Nephron (organoid): ENCODE results near the gene MSX1.

Source experiments
- H3K27ac Mint-ChIP-seq, 3 experiments: 2 replicates each; pipeline ENCODE4 v1.8.0; 2020; ENCODE audit warnings: mixed read lengths in 3 of 3, mild to moderate bottlenecking in 2 of 3, moderate library complexity in 1 of 3
- H3K27me3 Mint-ChIP-seq: 2 replicates; pipeline ENCODE4 v1.8.0; 2021; ENCODE audit warnings: low read depth, mild to moderate bottlenecking, moderate library complexity, mixed read lengths
- H3K36me3 Mint-ChIP-seq: 2 replicates; pipeline ENCODE4 v1.8.0; 2020; ENCODE audit warnings: low read depth, mixed read lengths
- H3K4me1 Mint-ChIP-seq: 2 replicates; pipeline ENCODE4 v1.8.0; 2020; ENCODE audit warnings: mixed read lengths
- H3K4me3 Mint-ChIP-seq, 3 experiments: 2 replicates each; pipeline ENCODE4 v1.8.0; 2020; ENCODE audit warnings: mild to moderate bottlenecking in 3 of 3, mixed read lengths in 3 of 3, moderate library complexity in 2 of 3
- H3K9me3 Mint-ChIP-seq: 2 replicates; pipeline ENCODE4 v1.8.0; 2020; ENCODE audit warnings: mixed read lengths
- TF ChIP-seq, protein P1 (sequence below), 3 experiments: fragments of 200-600 bp; sonication (generic); IDR thresholded peaks; one replicate each; pipeline ENCODE4 v1.5.0; 2021; ENCODE audit warnings: antibody characterized with exemption in 3 of 3; ENCODE audit not compliant: unreplicated experiment in 3 of 3

The MSX1 gene

DNA sequence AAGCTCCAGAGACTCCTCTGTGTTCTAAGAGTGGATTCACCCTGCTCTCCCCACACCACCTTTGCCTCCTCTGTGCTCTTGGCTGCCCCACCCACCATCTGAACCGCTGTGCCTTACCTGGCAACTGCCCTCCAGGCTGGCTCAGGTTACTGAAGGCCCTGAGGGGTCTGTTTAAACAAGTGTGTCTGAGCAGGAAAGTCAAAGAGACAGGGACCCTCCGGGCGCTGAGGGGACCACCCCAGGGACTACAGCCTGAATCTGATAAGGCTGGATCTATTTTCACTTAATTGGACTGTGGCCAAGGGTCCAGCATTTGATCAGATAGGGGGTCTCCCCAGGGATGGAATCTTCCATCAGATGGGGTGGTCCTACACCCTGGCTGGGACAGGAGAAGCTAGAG lies 10.4 kb upstream of the MSX1 start:
- Mint-ChIP-seq H3K4me1 (peaks cover 11% of the 10 kb centered on the region), H3K4me3 (no peak overlapping the region), H3K36me3 (no peaks in the 10 kb centered on the region), H3K9me3 (no peaks in the 10 kb centered on the region), H3K27me3 (peaks cover 89% of the 10 kb centered on the region), H3K27ac (no peak overlapping the region)
- TF ChIP-seq, protein P1, sequence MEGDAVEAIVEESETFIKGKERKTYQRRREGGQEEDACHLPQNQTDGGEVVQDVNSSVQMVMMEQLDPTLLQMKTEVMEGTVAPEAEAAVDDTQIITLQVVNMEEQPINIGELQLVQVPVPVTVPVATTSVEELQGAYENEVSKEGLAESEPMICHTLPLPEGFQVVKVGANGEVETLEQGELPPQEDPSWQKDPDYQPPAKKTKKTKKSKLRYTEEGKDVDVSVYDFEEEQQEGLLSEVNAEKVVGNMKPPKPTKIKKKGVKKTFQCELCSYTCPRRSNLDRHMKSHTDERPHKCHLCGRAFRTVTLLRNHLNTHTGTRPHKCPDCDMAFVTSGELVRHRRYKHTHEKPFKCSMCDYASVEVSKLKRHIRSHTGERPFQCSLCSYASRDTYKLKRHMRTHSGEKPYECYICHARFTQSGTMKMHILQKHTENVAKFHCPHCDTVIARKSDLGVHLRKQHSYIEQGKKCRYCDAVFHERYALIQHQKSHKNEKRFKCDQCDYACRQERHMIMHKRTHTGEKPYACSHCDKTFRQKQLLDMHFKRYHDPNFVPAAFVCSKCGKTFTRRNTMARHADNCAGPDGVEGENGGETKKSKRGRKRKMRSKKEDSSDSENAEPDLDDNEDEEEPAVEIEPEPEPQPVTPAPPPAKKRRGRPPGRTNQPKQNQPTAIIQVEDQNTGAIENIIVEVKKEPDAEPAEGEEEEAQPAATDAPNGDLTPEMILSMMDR (IDR thresholded peaks at IDR 0.05; ENCODE audit: unreplicated experiment in 3 of 3): no peak

DNA sequence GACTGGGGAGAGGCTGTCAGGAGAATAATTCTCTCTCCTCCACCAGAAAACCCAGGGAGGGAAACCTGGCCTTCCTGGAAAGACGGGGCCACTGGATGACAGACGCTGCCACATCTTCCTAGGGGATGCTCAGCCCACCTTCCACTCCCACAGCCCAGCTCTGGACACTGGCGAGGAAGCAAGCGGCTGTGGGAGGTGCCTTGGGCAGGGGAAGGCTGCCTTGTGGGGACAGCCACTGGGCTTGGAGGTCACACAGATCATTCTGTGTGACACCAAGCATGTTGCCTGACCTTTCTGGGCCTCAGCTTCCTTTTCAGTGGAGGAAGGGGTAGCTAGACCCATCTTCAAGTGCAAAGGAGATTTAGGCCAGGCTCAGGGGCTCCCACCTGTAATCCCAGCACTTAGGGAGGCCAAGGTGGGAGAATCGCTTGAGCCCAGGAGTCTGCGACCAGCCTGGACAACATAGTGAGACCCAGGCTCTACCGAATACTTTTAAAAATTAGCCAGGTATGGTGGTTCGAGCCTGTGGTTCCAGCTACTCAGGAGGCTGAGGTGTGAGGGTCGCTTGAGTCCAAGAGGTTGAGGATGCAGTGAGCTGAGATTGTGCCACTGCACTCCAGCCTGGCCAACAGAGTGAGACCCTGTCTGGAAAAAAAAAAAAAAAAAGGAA lies 9.8 kb upstream of the MSX1 start:
- no peak overlapping the region for H3K4me3 Mint-ChIP-seq
- no peak overlapping the region for H3K27ac Mint-ChIP-seq
- H3K36me3 Mint-ChIP-seq: no peaks in the 10 kb centered on the region
- peaks cover 89% of the 10 kb centered on the region for H3K27me3 Mint-ChIP-seq
- H3K4me1 Mint-ChIP-seq: peaks cover 11% of the 10 kb centered on the region
- TF ChIP-seq, protein P1 (IDR thresholded peaks at IDR 0.05; ENCODE audit: unreplicated experiment in 3 of 3): no peak
- H3K9me3 Mint-ChIP-seq: no peaks in the 10 kb centered on the region

DNA sequence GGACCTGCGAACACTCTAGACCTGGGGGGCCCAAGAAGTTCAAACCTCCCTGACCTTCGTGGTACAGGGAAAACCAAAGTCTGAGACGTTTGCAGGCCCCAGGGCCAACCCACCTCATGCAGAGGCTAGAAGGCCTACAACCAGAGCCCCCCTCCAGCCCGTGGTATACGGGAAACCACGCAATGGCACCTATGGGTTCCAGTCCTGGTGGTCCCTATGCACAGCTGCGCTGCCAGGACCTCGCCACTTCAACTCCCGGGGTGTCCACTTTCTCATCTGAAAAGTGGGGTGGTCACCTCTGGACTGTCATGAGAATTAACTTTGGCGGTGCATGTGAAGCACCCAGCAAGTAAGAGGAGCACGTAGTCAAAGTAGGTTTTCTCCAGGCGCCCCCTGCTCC lies 8.4 kb upstream of the MSX1 start:
- Mint-ChIP-seq H3K27me3 (peaks cover 92% of the 10 kb centered on the region), H3K9me3 (no peaks in the 10 kb centered on the region), H3K36me3 (no peaks in the 10 kb centered on the region), H3K27ac (no peak overlapping the region), H3K4me1 (peaks cover 19% of the 10 kb centered on the region), H3K4me3 (peak overlapping the region in 1 of 3 experiments; percentile 27)
- TF ChIP-seq, protein P1 (IDR thresholded peaks at IDR 0.05; ENCODE audit: unreplicated experiment in 3 of 3): no peak

DNA sequence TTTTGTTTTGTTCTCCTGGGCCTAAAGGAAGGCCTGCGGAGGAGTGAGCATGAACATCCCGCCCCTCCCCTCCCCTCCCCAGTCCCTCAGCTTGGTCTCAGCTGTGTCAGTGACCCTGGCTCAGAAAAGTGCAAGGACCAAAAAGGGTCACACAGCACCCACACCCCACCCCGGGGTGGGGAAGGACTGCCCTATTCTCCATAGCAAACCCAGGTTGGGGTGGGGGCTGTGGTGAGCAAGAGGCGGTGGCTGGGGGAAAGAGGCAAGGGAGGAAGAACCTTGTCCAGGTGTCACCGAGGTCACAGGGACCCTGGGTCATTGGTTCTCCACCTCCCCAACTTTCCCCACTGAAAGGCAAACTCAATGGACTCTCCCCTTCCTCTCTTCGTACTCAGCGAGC lies 7.6 kb upstream of the MSX1 start:
- Mint-ChIP-seq H3K36me3 (no peaks in the 10 kb centered on the region), H3K27me3 (peaks cover 92% of the 10 kb centered on the region), H3K4me3 (no peak overlapping the region), H3K4me1 (peaks cover 26% of the 10 kb centered on the region), H3K9me3 (no peaks in the 10 kb centered on the region), H3K27ac (no peak overlapping the region)
- TF ChIP-seq, protein P1 (IDR thresholded peaks at IDR 0.05; ENCODE audit: unreplicated experiment in 3 of 3): no peak

DNA sequence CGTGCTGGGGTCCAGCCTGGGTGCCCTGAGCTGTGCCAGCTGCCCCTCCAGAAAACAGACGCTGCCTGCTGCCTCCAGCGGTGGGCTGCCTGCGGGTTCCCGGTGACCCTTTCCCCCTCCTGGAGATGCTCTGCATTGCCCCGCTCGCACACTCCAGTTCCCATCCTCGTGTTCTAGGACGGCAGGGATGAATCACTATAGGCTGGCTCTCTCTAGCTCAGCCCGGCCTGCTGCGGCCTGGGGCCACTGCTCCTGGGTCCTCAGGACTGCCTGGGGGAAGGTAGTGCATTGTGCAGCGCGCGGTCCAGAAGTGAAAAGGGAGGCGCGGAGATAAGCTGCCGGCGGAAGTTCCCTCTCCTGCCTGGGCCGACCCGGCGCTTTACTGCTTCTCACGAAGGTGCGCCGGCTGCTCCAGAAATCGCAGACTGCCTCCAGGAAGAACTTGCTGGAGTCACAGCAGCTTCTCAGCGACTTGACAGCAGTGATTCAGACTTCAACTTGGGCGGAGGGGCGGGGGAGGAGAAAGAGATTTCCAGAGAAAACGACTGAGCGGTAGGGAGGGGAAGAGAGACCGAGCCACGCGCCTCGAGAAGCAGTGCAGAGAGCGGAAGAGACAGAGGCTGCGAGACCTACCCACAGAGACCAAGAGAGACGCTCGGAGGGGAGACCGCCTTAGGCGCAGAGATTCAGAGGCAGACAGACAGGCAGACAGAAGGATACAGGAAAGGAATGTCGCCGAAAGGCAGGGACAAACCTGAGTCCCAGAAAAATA lies 6.7 kb upstream of the MSX1 start:
- TF ChIP-seq, protein P1 (IDR thresholded peaks at IDR 0.05; ENCODE audit: unreplicated experiment in 3 of 3): peak in 2 of 3 experiments; percentile 29 to 30
- Mint-ChIP-seq H3K36me3 (no peaks in the 10 kb centered on the region), H3K27ac (peak overlapping the region in 2 of 3 experiments; percentile 6 to 8), H3K9me3 (no peaks in the 10 kb centered on the region), H3K27me3 (peaks cover 96% of the 10 kb centered on the region), H3K4me3 (peak overlapping the region; percentile 70 to 83 (median 76)), H3K4me1 (peaks cover 32% of the 10 kb centered on the region)
